Measurements from ENCODE around the gene OTOG.

GRCh38 chr11:17572359-17572690, 25.3 kb downstream of the OTOG start:
- TF ChIP-seq CTCF (IDR thresholded peaks at IDR 0.05) (no peak), EZH2 (IDR thresholded peaks at IDR 0.05; ENCODE audit: borderline replicate concordance, insufficient read depth, low read depth, low read length, poor library complexity, severe bottlenecking) (no peak)
